DND-41 (cell line): ENCODE results near the gene LRRTM4.
"Not testable (repeated sequence)": the region's sequence is repeated elsewhere in the genome, so short reads cannot be mapped to it uniquely, and the experiment has no call there.

Source experiments
- ATAC-seq: fragments of 200-7000 bp; cut with Tn5 transposase; 3 replicates; pipeline ENCODE4 v1.9.1; 2021; ENCODE audit warnings: low read depth; ENCODE audit not compliant: insufficient read depth
- DNase-seq: peaks from one replicate; pipeline ENCODE4 v3.0.0-alpha.2; 2020
- H2AFZ ChIP-seq: 2 replicates; pipeline ENCODE4 v1.6.0; 2012; ENCODE audit warnings: low read depth, low read length
- H3K27ac ChIP-seq: 2 replicates; pipeline ENCODE4 v1.5.1; 2012; ENCODE audit warnings: low read length, inconsistent platforms
- H3K27me3 ChIP-seq: fragments of 200-600 bp; sonication (generic); 2 replicates; pipeline ENCODE4 v1.6.0; 2012; ENCODE audit warnings: low read length, mild to moderate bottlenecking, inconsistent platforms; ENCODE audit not compliant: insufficient read depth, poor library complexity
- H3K36me3 ChIP-seq: 2 replicates; pipeline ENCODE4 v1.5.1; 2012; ENCODE audit warnings: low read length, inconsistent platforms; ENCODE audit not compliant: insufficient read depth
- H3K4me1 ChIP-seq: 2 replicates; pipeline ENCODE4 v1.5.1; 2012; ENCODE audit warnings: mild to moderate bottlenecking, low read length; ENCODE audit not compliant: insufficient read depth
- H3K4me2 ChIP-seq: 2 replicates; pipeline ENCODE4 v1.6.0; 2012; ENCODE audit warnings: mild to moderate bottlenecking, moderate library complexity, low read length, inconsistent platforms; ENCODE audit not compliant: insufficient read depth
- H3K4me3 ChIP-seq, 2 experiments: fragments of 200-600 bp in 1 of 2; shearing (Covaris generic) in 1 of 2; 2 replicates each; pipeline ENCODE4 v1.5.1; 2012 to 2016; ENCODE audit warnings: inconsistent platforms in 2 of 2, low read length in 2 of 2, mild to moderate bottlenecking in 2 of 2, low read depth in 1 of 2, moderate library complexity in 1 of 2
- H3K79me2 ChIP-seq: 2 replicates; pipeline ENCODE4 v1.6.0; 2012; ENCODE audit warnings: low read length, inconsistent platforms; ENCODE audit not compliant: insufficient read depth
- H3K9ac ChIP-seq: 2 replicates; pipeline ENCODE4 v1.6.0; 2012; ENCODE audit warnings: low read depth, mild to moderate bottlenecking, inconsistent platforms, low read length, moderate library complexity
- H3K9me3 ChIP-seq: 2 replicates; pipeline ENCODE4 v1.5.1; 2012; ENCODE audit warnings: low read length, moderate library complexity, mild to moderate bottlenecking, inconsistent platforms; ENCODE audit not compliant: insufficient read depth, severe bottlenecking
- H4K20me1 ChIP-seq: 2 replicates; pipeline ENCODE4 v1.6.0; 2012; ENCODE audit warnings: low read length; ENCODE audit not compliant: insufficient read depth
- CTCF ChIP-seq: IDR thresholded peaks from 2 replicates; pipeline ENCODE4 v1.5.1; 2012; ENCODE audit warnings: borderline replicate concordance, low read length, moderate library complexity, mild to moderate bottlenecking; ENCODE audit not compliant: poor library complexity, severe bottlenecking; ENCODE audit errors: extremely low read depth
- EZH2 ChIP-seq: IDR thresholded peaks from 3 replicates; pipeline ENCODE4 v1.6.1; 2012; ENCODE audit warnings: borderline replicate concordance, low read depth, mild to moderate bottlenecking, moderate library complexity, low read length, inconsistent platforms; ENCODE audit not compliant: severe bottlenecking

LRRTM4 gene

GRCh38 chr2:77046339-77046738, 475.8 kb downstream of the LRRTM4 start:
- no peak for TF ChIP-seq EZH2
- no peak for TF ChIP-seq CTCF
- Histone ChIP-seq H3K4me1 (no peaks in the 10 kb centered on the region), H3K27me3 (no peaks in the 10 kb centered on the region), H3K27ac (no peak overlapping the region), H3K4me3 (no peak overlapping the region), H3K79me2 (no peaks in the 10 kb centered on the region), H3K36me3 (no peaks in the 10 kb centered on the region), H4K20me1 (no peaks in the 10 kb centered on the region), H3K4me2 (no peak overlapping the region), H2AFZ (no peak overlapping the region), H3K9ac (no peak overlapping the region), H3K9me3 (no peaks in the 10 kb centered on the region)
- DNase-seq (no peak), ATAC-seq (no peak)

GRCh38 chr2:77045456-77045855, 476.7 kb downstream of the LRRTM4 start:
- not testable (repeated sequence) for H3K79me2 ChIP-seq, H3K9ac ChIP-seq, H3K4me1 ChIP-seq, H3K36me3 ChIP-seq, DNase-seq, H3K4me3 ChIP-seq, H3K9me3 ChIP-seq, H3K27ac ChIP-seq, ATAC-seq, H2AFZ ChIP-seq, H3K4me2 ChIP-seq, H4K20me1 ChIP-seq, H3K27me3 ChIP-seq

- Histone ChIP-seq H3K36me3 (no peaks in the 10 kb centered on the region), H4K20me1 (no peaks in the 10 kb centered on the region), H2AFZ (no peak overlapping the region), H3K4me1 (no peaks in the 10 kb centered on the region), H3K9me3 (no peaks in the 10 kb centered on the region), H3K27ac (no peak overlapping the region), H3K27me3 (no peaks in the 10 kb centered on the region), H3K79me2 (no peaks in the 10 kb centered on the region), H3K4me3 (no peak overlapping the region), H3K9ac (no peak overlapping the region), H3K4me2 (no peak overlapping the region)
- ATAC-seq (no peak), DNase-seq (no peak)
- TF ChIP-seq EZH2 (no peak), CTCF (no peak)
These were observed 487.7 kb downstream of the LRRTM4 start for GRCh38 chr2:77034445-77034844.

- H3K27ac ChIP-seq, H3K4me2 ChIP-seq, H3K36me3 ChIP-seq, H3K9ac ChIP-seq, H3K79me2 ChIP-seq, ATAC-seq, H3K9me3 ChIP-seq, H3K4me3 ChIP-seq, H4K20me1 ChIP-seq, H3K4me1 ChIP-seq, H3K27me3 ChIP-seq, H2AFZ ChIP-seq, DNase-seq: not testable (repeated sequence)
These were observed 492.9 kb downstream of the LRRTM4 start for GRCh38 chr2:77029237-77029636.
